ENCODE data around the gene FAM117B.

FAM117B gene

GRCh38 chr2:202628646-202629198, 6.0 kb upstream of the FAM117B start:
- Mint-ChIP-seq H3K4me1 (peaks cover 18% of the 10 kb centered on the region), H3K4me3 (no peak overlapping the region), H3K27ac (no peak overlapping the region), H3K9me3 (no peaks in the 10 kb centered on the region), H3K27me3 (no peaks in the 10 kb centered on the region)
- no peak for DNase-seq
- ATAC-seq, result no peak

DNA sequence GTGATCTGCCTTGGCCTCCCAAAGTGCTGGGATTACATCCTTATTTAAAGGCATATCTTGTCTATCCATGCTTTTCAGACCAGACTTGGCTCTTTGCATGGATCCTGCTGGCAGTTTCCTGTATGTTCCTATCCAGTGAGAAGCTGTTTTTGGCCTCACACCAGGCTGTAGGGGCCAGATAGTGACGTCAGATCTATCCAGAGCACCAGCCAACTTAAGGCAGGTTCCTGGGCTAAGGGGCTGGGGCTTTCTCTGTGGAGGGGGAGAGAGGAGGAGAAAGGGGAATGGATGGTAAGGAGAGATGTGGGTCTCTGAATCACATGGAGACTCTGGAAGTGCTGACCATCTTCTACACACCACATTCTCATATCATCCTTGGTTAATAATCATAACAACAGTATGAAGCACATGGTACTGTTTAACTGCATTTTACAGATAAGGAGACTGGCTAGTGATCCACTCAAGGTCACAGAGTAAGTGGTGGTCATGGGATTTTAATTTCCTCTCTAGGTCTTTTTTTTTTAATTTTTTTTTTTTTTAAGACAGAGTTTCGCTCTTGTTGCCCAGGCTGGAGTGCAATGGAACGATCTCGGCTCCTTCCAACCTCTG, 2.0 kb upstream of the FAM117B start:
- Mint-ChIP-seq H3K27me3 (no peaks in the 10 kb centered on the region), H3K27ac (peak overlapping the region in 1 of 2 donors; percentile 12), H3K4me3 (peak overlapping the region in 1 of 2 donors; percentile 2), H3K4me1 (peaks cover 34% of the 10 kb centered on the region), H3K9me3 (no peaks in the 10 kb centered on the region)
- DNase-seq (no peak), ATAC-seq (no peak)

DNA sequence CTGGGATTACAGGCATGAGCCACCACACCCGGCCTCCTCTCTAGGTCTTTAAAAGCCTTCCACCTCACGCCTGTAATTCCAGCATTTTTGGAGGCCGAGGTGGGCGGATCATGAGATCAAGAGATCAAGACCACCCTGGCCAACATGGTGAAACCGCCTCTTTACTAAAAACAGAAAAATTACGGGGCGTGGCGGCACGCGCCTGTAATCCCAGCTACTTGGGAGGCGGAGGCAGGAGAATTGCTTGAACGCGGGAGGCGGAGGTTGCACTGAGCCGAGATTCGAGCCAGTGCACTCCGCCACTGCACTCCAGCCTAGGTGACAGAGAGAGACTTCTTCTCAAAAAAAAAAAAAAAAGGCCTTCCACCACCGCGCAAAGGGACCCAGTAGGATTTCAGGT, 1.3 kb upstream of the FAM117B start:
- ATAC-seq (no peak), DNase-seq (no peak)
- H3K27ac Mint-ChIP-seq, result peak overlapping the region in 1 of 2 donors; percentile 99
- H3K27me3 Mint-ChIP-seq, result no peaks in the 10 kb centered on the region
- H3K4me3 Mint-ChIP-seq, result peak overlapping the region; percentile 98
- no peaks in the 10 kb centered on the region for H3K9me3 Mint-ChIP-seq
- H3K4me1 Mint-ChIP-seq, result peaks cover 40% of the 10 kb centered on the region

GRCh38 chr2:202635428-202636212, 851 bp downstream of the FAM117B start:
- DNase-seq, result peak; percentile 83 to 85
- Mint-ChIP-seq H3K27ac (peak overlapping the region; percentile 91 to 99), H3K27me3 (no peaks in the 10 kb centered on the region), H3K4me1 (peaks cover 54% of the 10 kb centered on the region), H3K4me3 (peak overlapping the region; percentile 98), H3K9me3 (no peaks in the 10 kb centered on the region)
- peak; percentile 64 for ATAC-seq

DNA sequence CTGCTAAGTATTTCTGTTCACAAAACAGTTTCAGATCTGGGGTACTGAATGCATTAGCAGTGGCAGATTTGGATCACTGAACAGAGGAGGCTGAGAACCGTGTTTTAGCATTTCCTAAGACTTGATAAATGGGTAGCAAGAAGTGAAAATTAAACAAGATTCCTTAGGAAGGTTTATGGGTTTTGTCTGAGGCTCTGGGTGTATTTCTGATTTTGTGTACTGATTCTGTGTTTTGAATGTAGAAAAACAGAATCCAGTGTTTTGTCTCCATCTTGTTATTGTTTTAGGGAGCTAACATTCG, 1.4 kb downstream of the FAM117B start:
- DNase-seq, result no peak
- no peak for ATAC-seq
- peaks cover 60% of the 10 kb centered on the region for H3K4me1 Mint-ChIP-seq
- no peaks in the 10 kb centered on the region for H3K27me3 Mint-ChIP-seq
- H3K27ac Mint-ChIP-seq, result peak overlapping the region; percentile 82 to 91
- H3K9me3 Mint-ChIP-seq, result no peaks in the 10 kb centered on the region
- H3K4me3 Mint-ChIP-seq, result peak overlapping the region; percentile 83 to 90

GRCh38 chr2:202638721-202639120, 4.0 kb downstream of the FAM117B start:
- H3K4me3 Mint-ChIP-seq, result peak overlapping the region; percentile 55 to 90
- H3K9me3 Mint-ChIP-seq, result no peaks in the 10 kb centered on the region
- H3K27ac Mint-ChIP-seq, result peak overlapping the region; percentile 85 to 98
- DNase-seq (no peak), ATAC-seq (peak; percentile 0)
- peaks cover 44% of the 10 kb centered on the region for H3K4me1 Mint-ChIP-seq
- H3K27me3 Mint-ChIP-seq, result no peaks in the 10 kb centered on the region

DNA sequence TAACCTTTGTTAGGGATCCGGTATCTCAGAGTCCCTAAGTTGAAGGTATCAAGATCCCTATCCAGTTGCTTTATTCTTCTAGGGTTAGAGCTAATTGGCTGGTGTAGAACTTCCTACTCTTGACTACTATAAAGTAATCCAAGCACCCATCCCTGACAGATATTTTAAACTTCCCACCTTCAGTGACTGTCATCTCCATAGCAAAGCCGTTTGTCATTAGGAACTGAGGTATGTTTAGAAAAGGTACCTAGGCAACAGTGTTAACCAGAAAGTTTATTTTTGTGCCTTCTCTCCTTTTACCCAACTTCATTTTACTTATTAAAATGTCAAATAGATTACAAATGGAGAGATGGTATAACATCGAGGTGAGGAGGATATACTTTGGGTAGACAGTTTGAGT, 4.5 kb downstream of the FAM117B start:
- no peak for ATAC-seq
- Mint-ChIP-seq H3K4me3 (peak overlapping the region; percentile 55 to 90), H3K27ac (peak overlapping the region; percentile 85 to 98), H3K9me3 (no peaks in the 10 kb centered on the region), H3K27me3 (no peaks in the 10 kb centered on the region), H3K4me1 (peaks cover 41% of the 10 kb centered on the region)
- DNase-seq, result no peak

DNA sequence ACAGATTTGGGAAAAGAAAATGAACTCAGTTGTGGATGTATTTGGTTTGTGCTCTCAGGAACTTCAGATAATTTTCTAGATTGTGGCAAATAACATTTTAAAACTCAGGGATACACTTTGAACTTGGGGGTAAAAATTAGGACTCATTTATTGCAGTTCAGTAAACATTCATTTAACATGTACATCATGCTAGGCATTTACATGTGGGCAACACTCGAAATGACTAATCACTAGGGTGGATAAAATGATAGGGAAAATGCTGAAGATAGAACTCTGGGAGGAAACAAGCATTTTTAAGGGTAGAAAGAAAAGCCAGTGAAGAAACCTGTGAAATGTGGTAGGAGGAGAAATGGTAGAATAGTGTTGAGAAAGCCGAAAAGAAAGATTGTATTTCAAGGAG, 7.8 kb downstream of the FAM117B start:
- Mint-ChIP-seq H3K4me1 (peaks cover 55% of the 10 kb centered on the region), H3K27ac (no peak overlapping the region), H3K27me3 (no peaks in the 10 kb centered on the region), H3K9me3 (no peaks in the 10 kb centered on the region), H3K4me3 (no peak overlapping the region)
- no peak for DNase-seq
- ATAC-seq, result no peak

- H3K9me3 Mint-ChIP-seq, result no peaks in the 10 kb centered on the region
- peak overlapping the region; percentile 81 to 84 for H3K4me3 Mint-ChIP-seq
- peaks cover 55% of the 10 kb centered on the region for H3K4me1 Mint-ChIP-seq
- DNase-seq (no peak), ATAC-seq (peak; percentile 56)
- H3K27ac Mint-ChIP-seq, result peak overlapping the region; percentile 66 to 87
- no peaks in the 10 kb centered on the region for H3K27me3 Mint-ChIP-seq
These were observed 8.5 kb downstream of the FAM117B start for GRCh38 chr2:202643012-202643858.

DNA sequence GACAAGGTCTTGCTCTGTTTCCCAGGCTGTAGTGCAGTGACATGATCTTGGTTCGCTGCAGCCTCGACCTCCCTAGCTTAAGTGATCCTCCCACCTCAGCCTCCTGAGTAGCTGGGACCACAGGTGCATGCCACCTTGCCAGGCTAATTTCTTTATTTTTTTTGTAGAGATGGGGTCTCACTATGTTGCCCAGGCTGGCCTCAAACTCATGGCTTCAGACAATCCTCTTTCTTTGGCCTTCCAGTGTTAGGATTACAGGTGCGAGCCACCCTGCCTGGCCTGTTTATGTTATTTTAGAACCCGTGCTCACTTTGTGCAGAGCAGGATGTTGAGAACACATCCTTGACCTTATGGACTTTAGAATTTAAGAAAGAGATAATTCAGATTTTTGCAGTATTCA, 17.4 kb downstream of the FAM117B start:
- no peak overlapping the region for H3K27ac Mint-ChIP-seq
- no peak for DNase-seq
- peaks cover 86% of the 10 kb centered on the region for H3K4me1 Mint-ChIP-seq
- H3K4me3 Mint-ChIP-seq, result no peak overlapping the region
- no peak for ATAC-seq
- no peaks in the 10 kb centered on the region for H3K9me3 Mint-ChIP-seq
- H3K27me3 Mint-ChIP-seq, result no peaks in the 10 kb centered on the region

DNA sequence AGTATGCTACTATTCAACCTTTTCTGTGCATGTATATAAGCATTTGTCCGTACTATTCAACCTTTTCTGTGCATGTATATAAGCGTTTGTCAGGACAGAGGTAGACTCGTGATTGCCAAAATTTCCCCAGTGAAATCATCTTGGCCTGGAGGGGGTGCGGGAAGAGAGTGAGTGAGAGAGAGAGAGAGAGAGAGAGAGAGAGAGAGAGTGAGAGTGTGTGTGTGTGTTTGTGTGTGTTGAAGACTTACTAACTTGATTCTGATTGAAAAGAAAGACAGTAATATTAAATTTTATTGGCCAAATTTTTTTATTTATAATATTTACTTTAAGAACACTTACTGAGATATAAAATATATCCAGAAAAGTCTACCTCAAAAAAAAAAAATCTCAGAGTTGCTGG, 19.1 kb downstream of the FAM117B start:
- Mint-ChIP-seq H3K9me3 (no peaks in the 10 kb centered on the region), H3K27me3 (no peaks in the 10 kb centered on the region), H3K27ac (peak overlapping the region; percentile 4 to 84), H3K4me1 (peaks cover 90% of the 10 kb centered on the region), H3K4me3 (peak overlapping the region; percentile 24 to 64)
- ATAC-seq (no peak), DNase-seq (no peak)

DNA sequence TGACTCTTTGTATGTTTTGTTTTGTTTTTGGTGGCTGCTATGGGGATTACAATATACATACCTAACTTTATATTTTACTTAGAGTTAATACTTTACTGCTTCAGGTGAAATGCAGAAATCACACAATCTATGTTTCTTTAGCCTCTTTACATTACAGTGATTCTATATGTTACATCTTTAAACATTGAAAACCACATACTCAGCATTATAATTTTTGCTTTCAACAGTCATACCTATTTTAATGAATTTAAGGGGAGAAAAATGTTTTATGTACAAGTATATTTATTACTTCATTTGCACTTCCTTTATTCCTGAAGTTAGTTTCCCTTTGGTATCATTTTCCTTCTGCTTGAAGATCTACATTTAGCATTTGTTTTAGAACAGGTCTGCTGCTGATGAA, 23.1 kb downstream of the FAM117B start:
- H3K4me1 Mint-ChIP-seq, result peaks cover 96% of the 10 kb centered on the region
- H3K4me3 Mint-ChIP-seq, result peak overlapping the region; percentile 48 to 59
- H3K27ac Mint-ChIP-seq, result peak overlapping the region; percentile 61 to 82

GRCh38 chr2:202660796-202661195, 26.0 kb downstream of the FAM117B start:
- Mint-ChIP-seq H3K27me3 (no peaks in the 10 kb centered on the region), H3K4me3 (no peak overlapping the region), H3K27ac (no peak overlapping the region), H3K4me1 (peaks cover 93% of the 10 kb centered on the region), H3K9me3 (no peaks in the 10 kb centered on the region)
- ATAC-seq, result no peak
- DNase-seq, result no peak

More for the DNA sequence above, 23.1 kb downstream of the FAM117B start:
- Mint-ChIP-seq H3K9me3 (no peaks in the 10 kb centered on the region), H3K27me3 (no peaks in the 10 kb centered on the region)
- no peak for ATAC-seq
- DNase-seq, result no peak

DNA sequence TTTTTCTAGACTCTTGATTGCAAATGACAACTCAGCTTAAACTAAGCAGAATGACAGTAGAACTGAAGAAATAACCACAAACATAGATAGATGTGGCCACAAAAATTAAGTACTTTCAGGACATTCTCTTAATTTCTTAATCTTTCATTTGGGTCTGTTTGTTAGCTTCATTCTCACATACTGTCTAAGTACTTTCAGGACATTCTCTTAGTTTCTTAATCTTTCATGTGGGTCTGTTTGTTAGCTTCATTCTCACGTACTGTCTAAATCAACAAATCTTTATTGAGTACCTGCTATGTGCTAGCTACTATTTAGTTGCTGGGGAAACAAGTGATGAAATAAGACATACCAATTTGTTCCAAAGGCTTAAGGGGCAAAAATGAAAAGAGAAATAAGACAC, 35.1 kb downstream of the FAM117B start:
- peak overlapping the region; percentile 97 for H3K27ac Mint-ChIP-seq
- H3K4me1 Mint-ChIP-seq, result peaks cover 100% of the 10 kb centered on the region
- peak overlapping the region; percentile 72 to 86 for H3K4me3 Mint-ChIP-seq
- H3K9me3 Mint-ChIP-seq, result no peaks in the 10 kb centered on the region
- no peak for DNase-seq
- H3K27me3 Mint-ChIP-seq, result no peaks in the 10 kb centered on the region
- peak; percentile 92 for ATAC-seq

GRCh38 chr2:202671317-202672035, 36.7 kb downstream of the FAM117B start:
- DNase-seq (no peak), ATAC-seq (no peak)
- Mint-ChIP-seq H3K4me1 (peaks cover 100% of the 10 kb centered on the region), H3K27me3 (no peaks in the 10 kb centered on the region), H3K4me3 (peak overlapping the region in 1 of 2 donors; percentile 39), H3K27ac (no peak overlapping the region), H3K9me3 (peaks cover 0 to 7% of the 10 kb centered on the region in 2 donors)

Measured in stimulated activated naive CD8-positive, alpha-beta T cell treated with anti-CD3 and anti-CD28 coated beads, Interleukin-15, amount 100 ng/mL, for 72 hours (primary cell).